ENCODE results near the gene PLEKHM1.
"Not testable (repeated sequence)": the region's sequence is repeated elsewhere in the genome, so short reads cannot be mapped to it uniquely, and the experiment has no call there.

PLEKHM1 gene

GRCh38 chr17:45454341-45454740, 36.2 kb downstream of the PLEKHM1 start:
- not testable (repeated sequence) for H3K36me3 ChIP-seq (ENCODE audit: insufficient read depth, low read length); H3K27ac ChIP-seq (ENCODE audit: low read depth, low read length); H3K27me3 ChIP-seq (ENCODE audit: control insufficient read depth in 1 of 2, insufficient read depth in 2 of 2, low read length in 2 of 2); H3K9ac ChIP-seq (ENCODE audit: low read length); H3K4me1 ChIP-seq (ENCODE audit: insufficient read depth, low read length); H3K9me3 ChIP-seq (ENCODE audit: low read length); H3K4me3 ChIP-seq (ENCODE audit: low read depth in 1 of 2, low read length in 2 of 2)

GRCh38 chr17:45453731-45454130, 36.8 kb downstream of the PLEKHM1 start:
- not testable (repeated sequence) for H3K36me3 ChIP-seq (ENCODE audit: insufficient read depth, low read length); H3K4me1 ChIP-seq (ENCODE audit: insufficient read depth, low read length); H3K9me3 ChIP-seq (ENCODE audit: low read length); H3K27ac ChIP-seq (ENCODE audit: low read depth, low read length); H3K27me3 ChIP-seq (ENCODE audit: control insufficient read depth in 1 of 2, insufficient read depth in 2 of 2, low read length in 2 of 2); H3K4me3 ChIP-seq (ENCODE audit: low read depth in 1 of 2, low read length in 2 of 2); H3K9ac ChIP-seq (ENCODE audit: low read length)

- H3K4me1 ChIP-seq (ENCODE audit: insufficient read depth, low read length); H3K27me3 ChIP-seq (ENCODE audit: control insufficient read depth in 1 of 2, insufficient read depth in 2 of 2, low read length in 2 of 2); H3K9ac ChIP-seq (ENCODE audit: low read length); H3K4me3 ChIP-seq (ENCODE audit: low read depth in 1 of 2, low read length in 2 of 2); H3K9me3 ChIP-seq (ENCODE audit: low read length); H3K36me3 ChIP-seq (ENCODE audit: insufficient read depth, low read length); H3K27ac ChIP-seq (ENCODE audit: low read depth, low read length): not testable (repeated sequence)
Measured at GRCh38 chr17:45453225-45453534, 37.3 kb downstream of the PLEKHM1 start.

GRCh38 chr17:45452329-45453224, 37.9 kb downstream of the PLEKHM1 start:
- not testable (repeated sequence) for H3K27ac ChIP-seq (ENCODE audit: low read depth, low read length); H3K36me3 ChIP-seq (ENCODE audit: insufficient read depth, low read length); H3K9me3 ChIP-seq (ENCODE audit: low read length); H3K27me3 ChIP-seq (ENCODE audit: control insufficient read depth in 1 of 2, insufficient read depth in 2 of 2, low read length in 2 of 2); H3K4me1 ChIP-seq (ENCODE audit: insufficient read depth, low read length); H3K4me3 ChIP-seq (ENCODE audit: low read depth in 1 of 2, low read length in 2 of 2); H3K9ac ChIP-seq (ENCODE audit: low read length)

- not testable (repeated sequence) for H3K9ac ChIP-seq (ENCODE audit: low read length); H3K27me3 ChIP-seq (ENCODE audit: control insufficient read depth in 1 of 2, insufficient read depth in 2 of 2, low read length in 2 of 2); H3K36me3 ChIP-seq (ENCODE audit: insufficient read depth, low read length); H3K4me3 ChIP-seq (ENCODE audit: low read depth in 1 of 2, low read length in 2 of 2); H3K4me1 ChIP-seq (ENCODE audit: insufficient read depth, low read length); H3K27ac ChIP-seq (ENCODE audit: low read depth, low read length); H3K9me3 ChIP-seq (ENCODE audit: low read length)
Measured at GRCh38 chr17:45451660-45452059, 38.9 kb downstream of the PLEKHM1 start.

- Histone ChIP-seq H3K4me1 (ENCODE audit: insufficient read depth, low read length) (no peaks in the 10 kb centered on the region), H3K4me3 (ENCODE audit: low read depth in 1 of 2, low read length in 2 of 2) (no peak overlapping the region), H3K9me3 (ENCODE audit: low read length) (no peaks in the 10 kb centered on the region), H3K27ac (ENCODE audit: low read depth, low read length) (no peak overlapping the region), H3K36me3 (ENCODE audit: insufficient read depth, low read length) (peaks cover 9% of the 10 kb centered on the region), H3K27me3 (ENCODE audit: control insufficient read depth in 1 of 2, insufficient read depth in 2 of 2, low read length in 2 of 2) (no peaks in the 10 kb centered on the region), H3K9ac (ENCODE audit: low read length) (no peak overlapping the region)
Measured at GRCh38 chr17:45451131-45451530, 39.4 kb downstream of the PLEKHM1 start.

GRCh38 chr17:45449708-45450329, 40.7 kb downstream of the PLEKHM1 start:
- not testable (repeated sequence) for H3K4me3 ChIP-seq (ENCODE audit: low read depth in 1 of 2, low read length in 2 of 2); H3K9me3 ChIP-seq (ENCODE audit: low read length); H3K27me3 ChIP-seq (ENCODE audit: control insufficient read depth in 1 of 2, insufficient read depth in 2 of 2, low read length in 2 of 2); H3K27ac ChIP-seq (ENCODE audit: low read depth, low read length); H3K4me1 ChIP-seq (ENCODE audit: insufficient read depth, low read length); H3K9ac ChIP-seq (ENCODE audit: low read length); H3K36me3 ChIP-seq (ENCODE audit: insufficient read depth, low read length)

GRCh38 chr17:45449260-45449659, 41.3 kb downstream of the PLEKHM1 start:
- not testable (repeated sequence) for H3K4me1 ChIP-seq (ENCODE audit: insufficient read depth, low read length); H3K27ac ChIP-seq (ENCODE audit: low read depth, low read length); H3K4me3 ChIP-seq (ENCODE audit: low read depth in 1 of 2, low read length in 2 of 2); H3K36me3 ChIP-seq (ENCODE audit: insufficient read depth, low read length); H3K9ac ChIP-seq (ENCODE audit: low read length); H3K27me3 ChIP-seq (ENCODE audit: control insufficient read depth in 1 of 2, insufficient read depth in 2 of 2, low read length in 2 of 2); H3K9me3 ChIP-seq (ENCODE audit: low read length)

GRCh38 chr17:45448483-45448882, 42.0 kb downstream of the PLEKHM1 start:
- not testable (repeated sequence) for H3K27ac ChIP-seq (ENCODE audit: low read depth, low read length); H3K27me3 ChIP-seq (ENCODE audit: control insufficient read depth in 1 of 2, insufficient read depth in 2 of 2, low read length in 2 of 2); H3K36me3 ChIP-seq (ENCODE audit: insufficient read depth, low read length); H3K9me3 ChIP-seq (ENCODE audit: low read length); H3K4me3 ChIP-seq (ENCODE audit: low read depth in 1 of 2, low read length in 2 of 2); H3K9ac ChIP-seq (ENCODE audit: low read length); H3K4me1 ChIP-seq (ENCODE audit: insufficient read depth, low read length)

GRCh38 chr17:45448066-45448465, 42.5 kb downstream of the PLEKHM1 start:
- H3K27ac ChIP-seq (ENCODE audit: low read depth, low read length); H3K36me3 ChIP-seq (ENCODE audit: insufficient read depth, low read length); H3K9me3 ChIP-seq (ENCODE audit: low read length); H3K4me3 ChIP-seq (ENCODE audit: low read depth in 1 of 2, low read length in 2 of 2); H3K27me3 ChIP-seq (ENCODE audit: control insufficient read depth in 1 of 2, insufficient read depth in 2 of 2, low read length in 2 of 2); H3K9ac ChIP-seq (ENCODE audit: low read length); H3K4me1 ChIP-seq (ENCODE audit: insufficient read depth, low read length): not testable (repeated sequence)

- not testable (repeated sequence) for H3K27ac ChIP-seq (ENCODE audit: low read depth, low read length); H3K27me3 ChIP-seq (ENCODE audit: control insufficient read depth in 1 of 2, insufficient read depth in 2 of 2, low read length in 2 of 2)
Measured at GRCh38 chr17:45447650-45448049, 42.9 kb downstream of the PLEKHM1 start.

More at GRCh38 chr17:45447650-45448049, 42.9 kb downstream of the PLEKHM1 start:
- not testable (repeated sequence) for H3K4me1 ChIP-seq (ENCODE audit: insufficient read depth, low read length); H3K9ac ChIP-seq (ENCODE audit: low read length); H3K4me3 ChIP-seq (ENCODE audit: low read depth in 1 of 2, low read length in 2 of 2); H3K9me3 ChIP-seq (ENCODE audit: low read length); H3K36me3 ChIP-seq (ENCODE audit: insufficient read depth, low read length)

Data from muscle layer of colon (tissue), 2 donors.